ENCODE results near the gene KCNN3. TPM values are rescaled to one million over a fixed set of nuclear protein-coding genes. Genes with fewer than 3 reads are reported as not detected.

KCNN3 gene
- total RNA-seq = under 0.01 and 0.65 TPM in 2 replicates

DNA sequence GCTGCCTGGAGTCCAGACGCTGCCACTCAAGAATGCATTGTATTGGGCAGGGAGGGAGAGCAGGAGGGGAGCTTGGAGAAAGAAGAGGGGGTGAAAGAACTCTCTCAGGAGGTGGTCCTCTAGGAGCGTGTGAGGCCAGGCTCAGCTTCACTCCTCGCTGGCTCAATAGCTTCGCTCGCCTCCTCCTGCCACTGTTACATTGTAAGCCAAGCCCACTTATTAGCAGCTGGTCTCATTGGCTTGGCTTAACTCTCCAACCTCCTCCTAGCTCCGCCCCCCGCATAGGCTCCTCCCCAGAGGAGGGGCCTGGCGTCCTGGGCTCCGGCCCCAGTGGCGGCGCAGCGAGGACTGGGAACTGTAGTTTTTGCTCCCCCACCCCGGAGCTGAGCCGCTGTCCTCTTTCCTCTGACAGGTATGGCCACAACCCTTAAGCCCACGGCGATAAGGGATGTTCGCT, at the start of gene KCNN3:
TSS of gene KCNN3 (minus strand) at position 167 of the 457 bp plus-strand sequence. CDS start 317 bp downstream, outside the sequence.

Other genes starting within 250 kb of the KCNN3 start
- 7.3 and 9.7 TPM in 2 replicates for gene PMVK, start 66.4 kb upstream of the KCNN3 start, total RNA-seq
- 79.6 and 105 TPM in 2 replicates for gene PBXIP1, start 85.8 kb upstream of the KCNN3 start, total RNA-seq
- 5.2 and 5.9 TPM in 2 replicates for gene PYGO2, start 91.5 kb upstream of the KCNN3 start, total RNA-seq
- 152 and 218 TPM in 2 replicates for gene SHC1, start 100.5 kb upstream of the KCNN3 start, total RNA-seq
- gene CKS1B, start 104.4 kb upstream of the KCNN3 start, total RNA-seq = 116 and 140 TPM in 2 replicates
- gene FLAD1, start 113.1 kb upstream of the KCNN3 start, total RNA-seq = 26.6 and 33.9 TPM in 2 replicates
- gene LENEP, start 123.3 kb upstream of the KCNN3 start, total RNA-seq = 0.76 TPM in 1 of 2 replicates, not detected in the other
- gene ZBTB7B, start 132.5 kb upstream of the KCNN3 start, total RNA-seq = 7.5 and 9.7 TPM in 2 replicates
- not detected in 2 replicates for gene DCST2, start 163.5 kb upstream of the KCNN3 start, total RNA-seq
- gene DCST1, start 163.5 kb upstream of the KCNN3 start, total RNA-seq = not detected in 2 replicates
- 161 and 165 TPM in 2 replicates for gene ADAM15, start 181.0 kb upstream of the KCNN3 start, total RNA-seq
- 8.8 and 9.7 TPM in 2 replicates for gene EFNA4, start 193.5 kb upstream of the KCNN3 start, total RNA-seq
- gene EFNA3, start 208.6 kb upstream of the KCNN3 start, total RNA-seq = 0.76 and 0.97 TPM in 2 replicates